ENCODE measurements around the gene CDC42EP5.
"Not testable (repeated sequence)": the region's sequence is repeated elsewhere in the genome, so short reads cannot be mapped to it uniquely, and the experiment has no call there.

Gene CDC42EP5

DNA sequence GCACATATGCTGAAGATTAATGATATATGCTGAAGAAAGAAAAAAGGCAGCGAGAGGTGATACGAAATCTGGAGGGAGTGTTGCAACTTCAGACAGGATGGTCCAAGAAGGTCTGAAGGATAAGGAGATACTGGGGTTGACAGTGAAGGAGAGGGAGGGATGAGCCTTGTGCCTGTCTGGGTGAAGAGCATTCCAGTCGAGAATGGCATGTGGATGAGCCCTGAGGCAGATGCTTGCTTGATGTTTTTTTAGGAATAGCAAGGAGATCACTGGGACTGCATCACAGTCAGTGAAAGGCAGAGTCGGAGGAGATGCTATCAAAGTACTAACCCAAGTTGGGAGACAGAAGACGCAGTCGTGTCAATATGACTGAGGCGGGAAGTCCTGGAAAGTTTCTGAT, 16.2 kb upstream of the CDC42EP5 start:
- DNase-seq: no peak

DNA sequence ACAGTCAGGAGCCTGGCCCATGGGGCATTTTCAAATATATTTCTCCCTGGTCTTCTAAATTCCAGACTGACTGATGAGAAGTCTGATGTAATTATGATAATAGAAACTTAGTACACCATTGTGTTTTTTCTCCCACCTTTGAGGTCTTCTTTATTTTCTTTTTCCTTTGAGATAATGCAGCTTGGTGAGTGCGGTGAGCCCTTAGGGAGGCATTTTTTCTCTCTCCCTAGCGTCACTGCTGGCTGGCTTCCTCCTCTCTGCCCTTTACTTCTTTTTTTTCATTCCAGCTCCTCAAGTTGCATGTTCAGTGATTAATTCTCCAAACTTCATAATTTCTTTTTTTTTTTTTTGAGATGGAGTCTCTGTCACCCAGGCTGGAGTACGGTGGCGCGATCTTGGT, 12.8 kb upstream of the CDC42EP5 start:
- no peak for DNase-seq

DNA sequence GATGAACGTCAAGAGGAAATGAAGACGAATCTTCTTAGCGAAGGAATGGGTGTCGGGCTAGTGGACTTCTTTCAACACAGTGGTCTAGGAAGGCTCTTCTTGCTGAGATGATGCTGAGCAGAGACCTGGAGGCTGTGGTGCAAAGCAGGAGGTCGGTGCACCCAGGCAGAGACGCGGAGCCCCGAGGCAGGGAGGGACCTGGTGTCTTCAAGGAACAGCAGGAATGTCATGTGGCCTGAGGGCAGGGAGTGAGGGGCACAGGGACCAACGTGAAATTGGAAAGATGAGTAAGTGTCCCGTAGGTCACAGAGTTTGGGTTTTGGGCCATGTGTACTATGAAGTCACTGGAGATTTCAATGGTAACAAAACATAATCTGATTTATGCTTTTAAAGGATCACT, 11.4 kb upstream of the CDC42EP5 start:
- DNase-seq: no peak

DNA sequence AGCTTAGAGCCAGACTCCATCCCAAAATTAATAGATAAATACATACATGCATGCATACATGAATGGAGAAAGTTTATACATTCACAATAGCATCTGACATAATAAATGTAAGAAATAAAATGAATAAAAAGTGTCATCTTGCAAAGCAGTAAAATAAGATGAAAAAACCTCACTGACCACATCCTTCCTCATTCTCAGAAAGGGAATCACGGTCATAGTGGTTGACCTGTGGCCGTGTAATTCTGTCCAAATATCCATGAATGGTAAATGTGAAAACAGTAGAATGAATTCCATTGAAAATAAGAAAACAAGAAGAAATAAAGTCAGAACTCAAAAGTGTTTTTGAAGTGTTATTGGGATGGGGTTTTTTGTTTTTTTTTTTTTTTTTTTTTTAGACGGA, 9.8 kb upstream of the CDC42EP5 start:
- DNase-seq: no peak

DNA sequence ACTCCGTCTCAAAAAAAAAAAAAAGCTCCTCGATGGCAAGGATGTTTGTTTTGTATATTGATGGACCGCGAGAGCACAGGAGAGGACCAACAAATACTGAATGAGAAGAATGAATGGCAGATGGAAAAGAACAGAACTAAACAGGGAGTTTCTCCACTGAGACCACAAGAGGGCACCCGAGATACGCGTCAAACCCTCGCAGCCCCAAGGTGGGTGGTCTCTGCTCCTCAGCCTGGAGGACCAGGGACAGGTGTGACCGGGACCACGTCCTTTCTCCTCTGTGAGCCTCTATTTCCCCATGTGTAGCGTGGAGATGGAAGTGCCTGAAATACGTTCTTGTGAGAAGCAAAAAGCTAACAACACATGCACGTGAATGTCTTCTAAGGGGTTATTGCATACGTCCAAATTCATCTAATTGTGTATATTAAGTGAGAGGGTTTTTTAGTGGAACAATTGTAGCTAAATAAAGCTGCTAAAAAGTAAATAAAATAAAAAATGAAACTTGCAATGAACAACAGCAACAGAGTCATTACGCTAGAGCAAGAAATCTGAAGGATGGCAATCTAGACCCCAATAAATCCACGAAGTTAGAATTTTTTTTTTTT, 8.3 kb upstream of the CDC42EP5 start:
- DNase-seq: peak; percentile 67

DNA sequence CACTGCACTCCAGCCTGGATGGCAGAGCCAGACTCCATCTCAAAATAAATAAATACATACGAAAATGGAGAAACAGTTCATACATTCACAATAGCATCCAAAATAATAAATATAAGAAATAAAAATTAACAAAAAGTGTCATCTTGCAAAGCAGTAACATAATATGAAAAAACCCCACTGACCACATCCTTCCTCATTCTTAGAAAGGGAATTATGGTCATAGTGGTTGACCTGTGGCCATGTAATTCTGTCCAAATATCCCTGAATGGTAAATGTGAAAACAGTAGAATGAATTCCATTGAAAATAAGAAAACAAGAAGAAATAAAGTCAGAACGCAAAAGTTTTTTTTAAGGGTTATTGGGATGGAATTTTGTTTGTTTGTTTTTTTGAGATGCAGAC, 7.0 kb upstream of the CDC42EP5 start:
- DNase-seq: no peak

DNA sequence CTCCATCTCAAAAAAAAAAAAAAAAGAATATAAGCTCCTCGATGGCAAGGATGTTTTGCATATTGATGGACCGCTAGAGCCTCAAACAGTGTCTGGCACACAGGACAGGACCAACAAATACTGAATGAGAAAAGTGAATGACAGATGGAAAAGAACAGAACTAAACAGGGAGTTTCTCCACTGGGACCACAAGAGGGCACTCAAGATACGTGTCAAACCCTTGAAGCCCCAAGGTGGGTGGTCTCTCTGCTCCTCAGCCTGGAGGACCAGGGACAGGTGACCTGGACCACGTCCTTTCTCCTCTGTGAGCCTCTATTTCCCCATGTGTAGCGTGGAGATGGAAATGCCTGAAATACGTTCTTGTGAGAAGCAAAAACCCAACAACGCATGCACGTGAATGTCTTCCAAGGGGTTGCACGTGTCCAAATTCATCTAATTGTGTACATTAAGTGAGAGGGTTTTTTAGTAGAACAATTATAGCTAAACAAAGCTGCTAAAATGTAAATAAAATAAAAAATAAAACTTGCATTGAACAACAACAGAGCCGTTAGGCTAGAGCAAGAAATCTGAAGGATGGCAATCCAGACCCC, 5.7 kb upstream of the CDC42EP5 start:
- DNase-seq: peak; percentile 64

DNA sequence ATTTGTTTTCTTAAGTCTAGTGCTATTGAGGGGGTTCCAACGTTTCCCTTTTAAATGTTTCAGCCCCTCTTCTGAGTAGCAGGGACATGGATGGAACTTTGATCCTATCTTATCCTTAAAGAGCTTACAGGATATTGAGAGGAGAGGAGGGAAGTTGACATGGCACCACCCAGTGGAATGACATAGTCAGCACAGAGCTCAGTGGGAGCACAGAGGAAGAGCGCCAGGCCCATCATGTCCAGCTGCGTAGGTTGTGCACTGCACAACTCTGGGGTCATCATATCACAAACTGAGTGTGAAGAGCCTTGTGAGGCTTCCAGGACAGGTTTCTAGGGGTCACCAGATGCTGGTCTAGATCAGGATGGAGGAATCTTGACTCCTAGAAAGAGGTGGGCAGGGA, 4.6 kb upstream of the CDC42EP5 start:
- DNase-seq: no peak

DNA sequence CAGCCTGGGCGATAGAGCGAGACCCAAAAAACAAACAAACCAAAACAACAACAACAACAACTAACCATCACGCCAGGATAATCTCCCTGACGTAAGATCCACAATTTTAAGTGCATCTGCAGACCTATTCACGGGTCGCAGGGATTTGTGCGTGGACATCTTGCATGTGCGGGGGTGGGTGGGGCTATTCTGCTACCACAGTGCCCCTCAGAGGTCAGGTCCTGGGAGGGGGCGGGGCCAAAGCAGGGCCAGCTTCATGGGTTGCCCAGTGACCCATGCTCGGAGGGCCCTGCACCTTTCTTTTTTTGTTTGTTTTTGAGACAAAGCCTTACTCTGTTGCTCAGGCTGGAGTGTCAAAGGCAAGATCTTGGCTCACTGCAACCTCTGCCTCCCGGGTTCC, 2.6 kb upstream of the CDC42EP5 start:
- no peak for DNase-seq

DNA sequence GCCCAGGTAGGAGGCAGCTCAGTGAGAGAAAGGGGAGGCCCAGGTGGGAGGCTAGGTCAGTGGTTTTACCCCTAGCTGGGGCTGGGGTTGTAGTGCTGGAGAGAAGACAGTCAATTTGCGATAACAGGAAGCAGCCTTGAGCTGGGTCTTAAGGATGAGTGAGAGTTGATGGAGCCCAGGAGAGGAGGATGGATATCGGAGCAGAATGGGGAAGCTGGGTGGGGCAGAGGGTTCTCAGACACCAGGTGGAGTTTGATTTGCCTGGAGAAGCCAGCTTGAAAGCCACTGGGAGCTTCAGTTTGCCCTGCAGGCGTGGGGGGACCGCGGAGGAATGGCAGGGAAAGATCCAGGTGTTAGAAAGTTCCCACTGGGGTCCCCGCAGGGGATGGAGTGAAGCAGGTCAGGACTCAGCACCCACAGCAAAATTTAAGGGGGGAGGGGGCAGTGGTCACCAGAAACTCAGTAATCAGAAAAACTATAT, 836 bp upstream of the CDC42EP5 start:
- DNase-seq: no peak

DNA sequence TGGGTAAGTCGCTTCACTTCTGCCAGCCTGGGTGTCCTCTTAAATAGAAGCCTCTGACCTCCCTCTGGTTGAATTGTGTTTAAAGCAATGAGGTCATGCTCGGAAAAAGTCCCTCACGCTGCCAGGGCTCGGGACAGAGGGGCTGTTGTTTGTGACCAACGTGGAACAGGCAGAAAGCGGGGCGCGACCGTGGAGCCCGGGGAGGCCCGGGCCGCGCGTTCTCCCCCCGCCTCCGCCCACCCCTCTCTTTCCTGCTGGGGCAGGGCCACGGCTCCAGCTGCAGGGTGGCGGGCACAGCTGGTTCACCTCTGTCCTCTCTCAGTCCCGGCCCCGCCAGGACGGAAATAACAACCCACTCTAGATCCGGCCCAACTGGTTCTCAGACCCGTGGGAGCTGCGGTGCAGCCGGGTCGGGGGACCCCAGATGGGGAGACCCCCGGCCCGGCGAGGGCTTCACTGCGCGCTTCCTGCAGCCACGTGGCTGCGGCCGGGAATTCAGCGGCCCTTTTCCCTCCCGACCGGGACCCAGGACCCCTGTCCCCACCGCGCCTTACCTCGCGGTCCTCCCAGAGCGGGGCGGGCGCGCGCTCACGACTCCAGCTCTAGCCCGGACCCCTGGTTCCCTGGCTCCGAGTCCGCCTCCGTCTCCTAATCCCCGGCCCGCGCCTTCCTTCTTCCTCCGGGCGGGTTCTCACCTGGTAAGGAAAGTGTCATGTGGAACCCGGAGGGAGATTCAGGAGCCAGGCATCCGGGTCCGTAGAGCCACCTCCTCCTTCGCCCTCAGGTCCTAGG, 1.9 kb downstream of the CDC42EP5 start:
- peak; percentile 51 for DNase-seq

DNA sequence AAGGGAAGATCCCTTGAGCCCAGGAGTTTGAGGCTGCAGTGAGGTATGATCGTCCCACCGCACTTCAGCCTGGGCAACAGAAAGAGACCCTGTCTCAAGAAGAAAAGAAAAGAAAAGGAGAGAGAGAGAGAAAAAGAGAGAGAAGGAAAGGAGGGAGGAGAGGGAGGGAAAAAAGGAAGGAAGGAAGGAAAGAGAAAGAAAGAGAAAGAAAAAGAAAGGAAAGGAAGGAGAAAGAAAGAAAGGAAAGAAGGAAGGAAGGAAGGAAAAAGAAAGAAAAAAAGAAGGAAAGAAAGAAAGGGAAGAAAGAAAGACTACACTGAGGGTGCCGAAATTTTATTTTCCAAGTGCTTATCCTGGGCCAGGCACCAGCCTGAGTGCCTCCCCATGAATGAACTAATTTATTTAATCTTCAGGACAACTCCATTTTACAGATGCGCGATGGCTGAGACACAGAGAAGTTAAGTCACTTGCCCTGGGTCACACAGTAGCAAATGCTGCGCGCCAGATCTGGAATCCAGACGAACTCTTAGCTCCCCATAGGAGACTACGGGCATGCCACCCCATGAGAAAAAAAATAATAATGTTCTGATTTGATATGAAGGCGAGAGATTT, 2.7 kb downstream of the CDC42EP5 start:
- DNase-seq: no peak

DNA sequence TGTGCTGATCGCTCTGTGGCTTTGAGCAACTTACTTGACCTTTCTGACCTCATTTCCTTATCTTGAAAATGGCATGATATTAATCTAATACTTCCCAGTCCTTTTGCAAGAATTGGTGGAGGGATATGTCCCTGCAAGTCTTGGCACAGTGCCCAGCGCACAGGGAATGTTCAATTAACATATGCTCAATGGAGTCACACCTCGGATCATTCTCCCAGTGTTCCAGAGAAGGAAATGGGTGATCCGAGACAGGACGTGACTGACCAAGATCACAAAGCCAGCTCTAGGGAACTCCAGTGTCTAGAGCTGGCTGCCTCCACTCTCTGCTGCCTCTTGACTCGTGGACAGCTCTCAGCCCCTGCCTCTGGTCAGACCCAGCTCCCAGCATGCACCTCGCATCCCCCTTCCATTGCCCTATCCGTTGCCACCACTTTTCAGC, 3.6 kb downstream of the CDC42EP5 start:
- DNase-seq: no peak

DNA sequence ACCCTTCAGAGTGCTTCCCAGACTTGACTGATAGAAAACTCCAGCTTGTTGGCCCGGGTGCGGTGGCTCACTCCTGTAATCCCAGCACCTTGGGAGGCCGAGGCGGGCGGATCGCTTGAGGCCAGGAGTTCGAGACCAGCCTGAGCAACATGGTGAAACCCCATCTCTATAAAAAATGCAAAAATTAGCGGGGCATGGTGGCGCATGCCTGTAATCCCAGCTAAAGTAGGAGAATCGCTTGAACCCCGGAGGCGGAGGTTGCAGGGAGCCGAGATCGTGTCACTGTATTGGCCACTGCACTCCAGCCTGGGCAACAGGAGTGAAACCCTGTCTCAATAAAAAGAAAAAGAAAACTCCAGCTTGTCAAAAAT, 7.0 kb downstream of the CDC42EP5 start:
- not testable (repeated sequence) for DNase-seq

DNA sequence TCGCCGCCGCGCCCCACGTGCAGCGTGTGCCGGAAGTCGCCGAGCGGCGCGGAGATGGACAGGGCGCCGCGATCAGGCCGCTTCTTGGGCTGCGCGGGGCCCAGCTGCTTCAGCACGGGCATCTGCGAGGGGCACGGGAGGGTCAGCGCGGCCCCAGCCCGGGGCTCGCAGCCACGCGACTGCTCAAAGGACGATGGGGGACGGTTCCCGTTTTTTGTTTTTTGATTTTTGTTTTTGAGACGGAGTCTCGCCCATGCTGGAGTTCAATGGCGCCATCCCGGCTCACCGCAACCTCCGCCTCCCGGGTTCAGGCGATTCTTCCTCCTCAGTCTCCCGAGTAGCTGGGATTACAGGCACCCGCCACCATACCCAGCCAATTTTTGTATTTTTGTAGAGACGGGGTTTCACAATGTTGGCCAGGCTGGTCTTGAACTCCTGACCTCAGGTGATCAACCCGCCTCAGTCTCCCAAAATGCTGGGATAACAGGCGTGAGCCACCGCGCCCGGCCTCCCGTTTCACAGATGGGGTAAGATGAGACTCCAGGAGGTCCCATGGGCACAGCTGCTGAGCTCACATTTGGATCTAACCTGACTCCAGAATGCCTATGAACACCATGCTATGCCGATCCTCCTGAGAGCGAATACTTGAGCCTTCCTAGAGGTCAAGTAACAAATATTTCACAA, 7.5 kb downstream of the CDC42EP5 start:
- peak; percentile 23 for DNase-seq

DNA sequence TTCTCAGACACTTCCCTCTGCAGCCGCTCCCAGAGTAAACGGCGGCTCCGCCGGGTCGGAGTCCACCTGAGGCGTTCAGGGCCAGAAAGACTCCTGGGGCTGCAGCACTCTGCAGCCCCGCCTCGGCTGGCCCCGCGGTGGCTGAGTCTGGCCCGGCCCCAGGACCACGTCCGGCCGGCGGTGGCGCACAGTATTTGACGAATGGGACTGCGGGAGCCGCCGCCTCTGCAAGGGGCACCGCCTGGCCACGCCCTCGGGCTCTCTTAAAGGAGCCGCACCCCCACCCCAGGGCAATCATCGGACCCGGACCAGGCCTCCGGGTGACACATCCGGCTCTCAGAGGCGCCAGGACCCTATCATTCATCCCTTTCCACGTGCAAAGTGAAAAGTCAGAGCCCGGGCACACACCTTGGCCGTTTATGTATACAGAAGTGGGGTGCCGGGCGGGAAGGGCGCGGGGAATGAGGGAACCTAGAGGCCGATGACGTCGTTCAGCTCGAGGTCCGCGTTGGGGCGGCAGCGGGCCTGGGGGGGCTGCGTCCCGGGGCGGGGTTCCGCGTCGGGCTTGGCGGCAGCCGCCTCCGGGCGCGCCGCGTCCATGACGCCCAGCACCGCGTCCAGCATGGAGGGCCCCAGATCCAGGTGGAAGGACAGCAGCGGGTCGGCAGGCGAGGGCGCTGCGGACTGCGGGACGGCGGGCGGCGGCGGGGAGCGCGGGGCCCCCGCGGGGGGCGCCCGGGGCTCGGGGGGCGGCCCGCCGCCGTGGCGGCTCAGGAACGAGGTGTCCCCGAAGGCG, 8.3 kb downstream of the CDC42EP5 start:
- peak; percentile 90 for DNase-seq

DNA sequence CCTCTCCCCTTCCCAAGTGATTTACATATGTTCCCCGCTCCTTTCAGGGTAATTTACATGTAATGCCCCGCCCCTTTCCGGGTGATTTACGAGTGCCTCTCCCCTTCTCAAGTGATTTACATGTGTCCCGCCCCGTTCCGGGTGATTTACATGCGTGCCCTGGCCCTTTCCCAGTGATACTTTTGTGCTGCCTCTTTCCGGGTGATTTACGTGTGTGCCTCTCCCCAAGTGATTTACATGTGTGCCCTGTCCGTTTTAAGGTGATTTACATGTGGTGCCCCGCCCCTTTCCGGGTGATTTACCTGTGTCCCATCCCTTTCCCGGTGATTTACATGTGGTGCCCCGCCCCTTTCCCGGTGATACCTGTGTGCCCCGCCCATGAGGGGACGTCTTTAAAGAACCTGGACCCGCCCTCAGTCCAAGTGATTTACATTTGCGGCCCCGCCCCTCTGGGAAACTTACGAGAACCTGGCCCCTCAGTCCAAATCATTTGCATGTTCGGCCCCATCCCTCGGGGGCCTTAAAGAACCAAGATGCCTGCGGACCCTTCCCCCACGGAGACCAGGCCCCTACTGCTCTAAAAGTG, 9.0 kb downstream of the CDC42EP5 start:
- no peak for DNase-seq

DNA sequence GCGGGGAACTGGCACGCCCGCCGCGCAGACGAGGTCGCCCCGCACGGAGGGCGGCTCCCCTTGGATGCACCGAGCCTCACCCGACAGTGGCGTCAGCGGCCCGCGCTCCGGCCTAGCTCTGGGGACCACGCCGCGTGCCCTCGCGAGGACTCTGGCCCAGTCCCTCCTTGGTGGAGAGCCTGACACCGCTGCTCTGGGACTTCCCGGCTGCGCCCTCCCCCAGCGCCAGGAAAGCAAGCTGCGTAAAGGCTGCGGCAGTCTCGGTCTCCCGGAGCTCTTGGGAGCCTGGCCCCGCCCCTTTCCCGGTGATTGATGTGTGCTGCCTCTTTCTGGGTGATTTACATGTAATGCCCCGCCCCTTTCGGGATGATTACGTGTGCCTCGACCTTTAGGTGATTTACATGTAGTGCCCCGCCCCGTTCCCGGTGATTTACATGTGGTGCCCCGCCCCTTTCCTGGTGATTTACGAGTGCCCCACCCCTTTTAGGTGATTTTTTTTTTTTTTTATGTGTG, 9.5 kb downstream of the CDC42EP5 start, which contains the start of gene LENG9:
Gene LENG9 (minus strand): TSS at position 248 of the 513 bp plus-strand sequence. CDS start 252 bp downstream, outside the sequence.
- peak; percentile 90 for DNase-seq

DNA sequence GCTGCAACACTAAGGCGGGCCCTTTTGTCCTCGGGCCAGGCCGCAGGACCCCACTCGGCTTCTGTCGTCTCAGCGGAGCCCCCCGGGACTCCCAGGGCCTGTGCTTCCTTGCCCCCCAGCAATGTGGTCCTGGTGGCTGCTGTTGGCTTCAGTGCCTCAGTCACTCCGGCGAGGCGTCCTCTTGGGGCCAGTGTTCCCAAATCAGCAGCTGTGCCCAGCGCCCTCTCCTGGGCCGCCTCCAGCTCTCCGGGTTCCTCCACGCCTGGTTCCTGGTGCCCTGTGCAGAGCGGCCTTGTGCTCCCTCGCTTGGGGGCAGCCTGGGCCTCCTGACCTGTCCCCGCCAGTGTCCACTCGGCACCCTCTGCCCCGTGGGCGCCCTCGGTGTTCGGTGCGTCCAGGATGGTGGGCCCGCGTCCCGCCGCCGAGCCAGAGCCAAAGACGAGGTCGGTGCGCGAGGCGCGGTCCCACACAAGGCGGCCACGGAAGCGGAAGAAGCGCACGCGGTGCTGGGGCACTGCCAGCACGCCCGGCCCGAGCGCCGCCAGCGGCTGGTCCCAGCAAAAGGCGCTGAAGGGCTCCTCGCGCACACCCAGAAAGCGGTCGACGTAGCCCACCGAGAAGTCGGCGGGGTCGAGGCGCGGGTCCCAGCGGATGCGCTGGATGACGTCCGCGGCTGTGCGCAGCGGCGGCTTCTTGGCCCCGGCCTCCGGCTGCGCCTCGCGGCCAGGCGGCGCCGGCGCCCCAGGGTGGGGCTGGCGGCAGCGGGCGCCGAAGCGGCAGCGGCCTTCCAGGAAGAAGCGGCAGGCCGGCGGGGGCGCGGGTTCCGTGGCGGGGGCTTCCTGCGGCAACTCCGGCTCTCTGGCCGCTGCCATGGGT, 10.2 kb downstream of the CDC42EP5 start:
- DNase-seq: peak; percentile 81

DNA sequence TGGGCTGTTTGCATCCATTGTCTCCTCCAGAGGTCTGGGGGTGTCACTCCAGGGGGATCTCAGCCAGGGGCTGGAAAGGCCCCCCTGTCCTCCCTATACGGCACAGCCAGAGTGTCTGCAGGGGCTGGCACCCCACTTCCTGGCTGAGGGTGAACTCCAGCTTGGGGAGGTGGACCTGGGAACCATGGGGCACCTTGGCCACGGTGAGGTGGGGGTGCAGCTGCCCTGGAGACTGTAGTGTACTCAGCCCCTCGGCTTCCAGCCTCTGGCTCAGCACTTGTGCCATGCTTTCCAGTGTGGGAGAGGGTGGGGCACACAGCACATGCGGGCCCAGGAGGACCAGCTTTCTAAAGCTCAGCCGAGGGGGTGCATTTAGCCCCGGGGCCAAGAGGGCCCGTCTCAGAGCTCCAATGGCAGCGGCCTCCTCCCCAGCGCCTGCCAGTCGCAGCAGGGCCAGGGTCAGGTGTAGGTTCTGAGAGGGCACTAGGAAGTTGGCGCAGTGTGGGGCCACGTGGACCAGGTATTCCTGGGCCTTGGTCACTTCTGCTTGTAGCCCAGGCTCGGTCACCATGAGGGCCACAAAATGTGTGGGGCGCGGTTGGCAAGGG, 10.9 kb downstream of the CDC42EP5 start:
- no peak for DNase-seq

All from retina (tissue), 1 donor.